Stomach (tissue), 9 donors: Measurements from ENCODE around the gene SCFD2. TPM values are rescaled to one million over a fixed set of nuclear protein-coding genes. Genes with fewer than 3 reads are reported as not detected.

Source experiments
- DNase-seq, 2 donors: peaks; one replicate each; pipeline versions ENCODE4 v3.0.0 to v3.0.0-alpha.2; 2013 to 2019
- H3K27ac ChIP-seq, 5 donors: fragments of 200-600 bp in 4 of 5; sonication (generic) in 4 of 5; one replicate each; pipeline ENCODE4 v1.5.1; 2013 to 2019; ENCODE audit warnings: mild to moderate bottlenecking in 1 of 5, moderate library complexity in 1 of 5
- H3K27me3 ChIP-seq, 3 donors: fragments of 200-600 bp; sonication (generic); one replicate each; pipeline ENCODE4 v1.5.1; 2017 to 2019; ENCODE audit warnings: mixed run types in 1 of 3
- H3K36me3 ChIP-seq, 4 donors: fragments of 200-600 bp; sonication (generic); 1 replicate in 3 of 4; 2 replicates in 1 of 4; pipeline ENCODE4 v1.5.1; 2016 to 2019
- H3K4me1 ChIP-seq, 4 donors: fragments of 200-600 bp; sonication (generic); one replicate each; pipeline ENCODE4 v1.5.1; 2016 to 2019
- H3K4me3 ChIP-seq, 4 donors: fragments of 200-600 bp; sonication (generic) in 3 of 4; one replicate each; pipeline ENCODE4 v1.5.1; 2016 to 2019; ENCODE audit warnings: mild to moderate bottlenecking in 1 of 4
- H3K9me3 ChIP-seq, 4 donors: fragments of 200-600 bp; sonication (generic); one replicate each; pipeline ENCODE4 v1.5.1; 2016 to 2019
- CTCF ChIP-seq, 7 experiments: fragments of 450-650 bp in 4 of 7; fragments of 200-600 bp in 3 of 7; sonication (generic) in 3 of 7; IDR thresholded peaks; one replicate each; pipeline ENCODE4 v1.5.1; 2016 to 2019; ENCODE audit warnings: antibody characterized with exemption in 7 of 7, control low read depth in 2 of 7, mild to moderate bottlenecking in 1 of 7
- EP300 ChIP-seq: sonication (generic); formaldehyde crosslinking; IDR thresholded peaks from one replicate; pipeline ENCODE4 v1.6.1; 2017; ENCODE audit warnings: antibody characterized with exemption
- POLR2A ChIP-seq, 4 donors: fragments of 450-650 bp; IDR thresholded peaks; one replicate each; pipeline ENCODE4 v1.6.1; 2016; ENCODE audit warnings: antibody characterized with exemption in 4 of 4, control low read depth in 2 of 4, mild to moderate bottlenecking in 1 of 4, moderate library complexity in 1 of 4
- POLR2AphosphoS5 ChIP-seq, 3 donors: sonication (generic); formaldehyde crosslinking; IDR thresholded peaks; one replicate each; pipeline ENCODE4 v1.6.1; 2016; ENCODE audit warnings: antibody characterized with exemption in 3 of 3
- WGBS, 5 donors: extraction: QIAGEN DNeasy Blood & Tissue Kit in 3 of 5; methylation state at CpG; one replicate each; pipeline versions ENCODE4 v1.1.5 to v1.1.7; 2013 to 2018; 5-methylcytosine and 5-hydroxymethylcytosine counted together
- intact Hi-C: fragments of 100-400 bp; cut with DNase I; formaldehyde crosslinking; loops from one replicate; pipeline ENCODE4 v1.15.1; 2023; ENCODE audit warnings: low total_unique reads
- polyA plus RNA-seq, 3 donors: library from polyadenylated mRNA; stranded (reverse); fragments of 200-250 nt; gene quantifications; one replicate each; pipeline ENCODE4 v1.2.3, GENCODE V29; 2013
- total RNA-seq, 5 donors: library from RNA; depleted of rRNA; stranded (reverse); fragments of >200 nt; gene quantifications; one replicate each; pipeline versions ENCODE4 v1.1.0 to v1.2.3, GENCODE V29; 2014 to 2016
- donor health status: healthy with polysubstance abuse.
- donor health status: Bipolar disorder and iron deficiency.
- donor health status: healthy.

Gene SCFD2
- total and polyA plus RNA-seq, 8 donors = 2.9 to 40.2 (median 11.1) TPM

GRCh38 chr4:52939739-52940138 is 426.1 kb downstream of the SCFD2 start:
- no peak overlapping the region for H3K27ac ChIP-seq
- DNase-seq = peak in 1 of 2 donors; percentile 29
- 60 to 89% (median 67%) methylated on average over 2 of the region's 2 CpGs for WGBS, 5 donors
- H3K4me3 ChIP-seq = no peak overlapping the region
- no peaks in the 10 kb centered on the region for H3K9me3 ChIP-seq
- no peak for TF ChIP-seq POLR2AphosphoS5 (IDR thresholded peaks at IDR 0.05)
- no peak for TF ChIP-seq POLR2A (IDR thresholded peaks at IDR 0.05)
- no peak for TF ChIP-seq EP300
- no peak for TF ChIP-seq CTCF (IDR thresholded peaks at IDR 0.05)
- H3K4me1 ChIP-seq = no peaks in the 10 kb centered on the region
- intact Hi-C loops = no loop called here
- H3K27me3 ChIP-seq = no peaks in the 10 kb centered on the region
- H3K36me3 ChIP-seq = no peaks in the 10 kb centered on the region

- DNase-seq = no peak
- WGBS, 5 donors = 81 to 100% (median 93%) methylated on average over 1 of the region's 1 CpG
- H3K4me3 ChIP-seq = no peak overlapping the region
- intact Hi-C loops = no loop called here
- TF ChIP-seq EP300 (no peak), POLR2A (IDR thresholded peaks at IDR 0.05) (no peak), CTCF (IDR thresholded peaks at IDR 0.05) (no peak), POLR2AphosphoS5 (IDR thresholded peaks at IDR 0.05) (no peak)
- no peak overlapping the region for H3K27ac ChIP-seq
- no peaks in the 10 kb centered on the region for H3K27me3 ChIP-seq
- no peaks in the 10 kb centered on the region for H3K9me3 ChIP-seq
- H3K36me3 ChIP-seq = no peaks in the 10 kb centered on the region
- H3K4me1 ChIP-seq = no peaks in the 10 kb centered on the region
Measured at GRCh38 chr4:52939325-52939724, 426.5 kb downstream of the SCFD2 start.

- Histone ChIP-seq H3K4me1 (no peaks in the 10 kb centered on the region), H3K36me3 (no peaks in the 10 kb centered on the region), H3K9me3 (no peaks in the 10 kb centered on the region), H3K27me3 (no peaks in the 10 kb centered on the region), H3K27ac (no peak overlapping the region), H3K4me3 (no peak overlapping the region)
- intact Hi-C loops = no loop called here
- TF ChIP-seq POLR2A (IDR thresholded peaks at IDR 0.05) (no peak), CTCF (IDR thresholded peaks at IDR 0.05) (no peak), POLR2AphosphoS5 (IDR thresholded peaks at IDR 0.05) (no peak), EP300 (no peak)
- no peak for DNase-seq
- WGBS, 5 donors = 40 to 74% (median 54%) methylated on average over 1 of the region's 1 CpG
Measured at GRCh38 chr4:52937829-52938228, 428.0 kb downstream of the SCFD2 start.

- H3K4me1 ChIP-seq = peaks cover 0 to 2% (median under 1%) of the 10 kb centered on the region in 4 donors
- H3K36me3 ChIP-seq = no peaks in the 10 kb centered on the region
- H3K27me3 ChIP-seq = no peaks in the 10 kb centered on the region
- no peak overlapping the region for H3K4me3 ChIP-seq
- no peak for TF ChIP-seq POLR2AphosphoS5 (IDR thresholded peaks at IDR 0.05)
- 89 to 91% (median 89%) methylated on average over 2 of the region's 2 CpGs for WGBS, 5 donors
- DNase-seq = no peak
- no peaks in the 10 kb centered on the region for H3K9me3 ChIP-seq
- intact Hi-C loops = no loop called here
- no peak overlapping the region for H3K27ac ChIP-seq
Measured at GRCh38 chr4:52936729-52937128, 429.1 kb downstream of the SCFD2 start.

- Histone ChIP-seq H3K4me3 (no peak overlapping the region), H3K9me3 (no peaks in the 10 kb centered on the region), H3K36me3 (no peaks in the 10 kb centered on the region), H3K27me3 (no peaks in the 10 kb centered on the region), H3K27ac (no peak overlapping the region), H3K4me1 (peaks cover 0 to 12% (median 6%) of the 10 kb centered on the region in 4 donors)
- 78 to 96% (median 88%) methylated on average over 4 of the region's 4 CpGs for WGBS, 5 donors
- intact Hi-C loops = no loop called here
- no peak for DNase-seq
- TF ChIP-seq CTCF (IDR thresholded peaks at IDR 0.05) = no peak
- no peak for TF ChIP-seq EP300
- TF ChIP-seq POLR2A (IDR thresholded peaks at IDR 0.05) = no peak
- TF ChIP-seq POLR2AphosphoS5 (IDR thresholded peaks at IDR 0.05) = no peak
Measured at GRCh38 chr4:52935317-52935716, 430.5 kb downstream of the SCFD2 start.
